Retinal pigment epithelial cell (primary cell): Measurements from ENCODE around the gene CRLF1.

ENCODE experiments used
- DNase-seq: peaks from one replicate; pipeline ENCODE4 v3.0.0-alpha.2; 2010; ENCODE audit warnings: low read depth
- H3K4me3 ChIP-seq: 2 replicates; pipeline ENCODE4 v1.5.1; 2011; ENCODE audit warnings: mild to moderate bottlenecking, low read length, control low read depth, moderate library complexity
- CTCF ChIP-seq: conservative IDR thresholded peaks from 2 replicates; pipeline ENCODE4 v1.5.1; 2011; ENCODE audit warnings: low read depth, low read length, control low read depth, inconsistent platforms

CRLF1 gene

GRCh38 chr19:18636183-18636968, 29.8 kb upstream of the CRLF1 start:
- H3K4me3 ChIP-seq: peak overlapping the region; percentile 78
- no peak for TF ChIP-seq CTCF
- DNase-seq: peak; percentile 87

- TF ChIP-seq CTCF: no peak
- DNase-seq: no peak
- H3K4me3 ChIP-seq: no peak overlapping the region
These were observed 29.2 kb upstream of the CRLF1 start for GRCh38 chr19:18635831-18636182.

- TF ChIP-seq CTCF: no peak
- no peak for DNase-seq
- no peak overlapping the region for H3K4me3 ChIP-seq
These were observed 28.2 kb upstream of the CRLF1 start for GRCh38 chr19:18634612-18635297.

GRCh38 chr19:18633321-18633720, 26.7 kb upstream of the CRLF1 start:
- H3K4me3 ChIP-seq: no peak overlapping the region
- DNase-seq: no peak
- no peak for TF ChIP-seq CTCF

GRCh38 chr19:18629166-18630088, 22.8 kb upstream of the CRLF1 start:
- H3K4me3 ChIP-seq: no peak overlapping the region
- DNase-seq: no peak
- no peak for TF ChIP-seq CTCF

GRCh38 chr19:18626906-18627305, 20.3 kb upstream of the CRLF1 start:
- no peak overlapping the region for H3K4me3 ChIP-seq
- TF ChIP-seq CTCF: no peak
- no peak for DNase-seq
